ENCODE measurements around the gene DTNBP1. TPM values are rescaled to one million over a fixed set of nuclear protein-coding genes. Genes with fewer than 3 reads are reported as not detected.

The DTNBP1 gene
- total RNA-seq, 2 experiments from 2014 or later: 9.8 to 28.0 TPM

- BruUV-seq (replicated peaks): no TSS peak
- peak; percentile 61 for DNase-seq (ENCODE audit: low spot score)
- TF ChIP-seq EZH2phosphoT487 (IDR thresholded peaks at IDR 0.05; ENCODE audit: borderline replicate concordance, low read depth, low read length) (no peak), CTCF (conservative IDR thresholded peaks at IDR 0.05; ENCODE audit: low read length) (no peak)
- intact Hi-C loops (cut with micrococcal nuclease; ENCODE audit: unreplicated experiment): no loop called here
- Histone ChIP-seq H3K9me2 (ENCODE audit: insufficient read depth, low read length) (no peaks in the 10 kb centered on the region), H3K36me3 (ENCODE audit: insufficient read depth, low read length) (peaks cover 2% of the 10 kb centered on the region; the same call in 1 of the 2 replicates), H3K9me3 (ENCODE audit: low read length) (peaks cover 2% of the 10 kb centered on the region; the same call in 1 of the 2 replicates), H2AFZ (ENCODE audit: low read length) (no peak overlapping the region), H3K4me1 (ENCODE audit: insufficient read depth, low read length, poor library complexity, severe bottlenecking) (peaks cover 44% of the 10 kb centered on the region), H3K27ac (ENCODE audit: low read depth, low read length, poor library complexity, severe bottlenecking) (no peak overlapping the region), H3K4me3 (ENCODE audit: low read depth, low read length, poor library complexity, severe bottlenecking) (no peak overlapping the region), H3K79me2 (ENCODE audit: insufficient read depth, low read depth, low read length) (no peaks in the 10 kb centered on the region), H4K20me1 (ENCODE audit: insufficient read depth, low read length) (no peaks in the 10 kb centered on the region), H3K4me2 (ENCODE audit: low read length) (0 out of 2 replicates have a peak overlapping the region, but pooled peaks have one; percentile 12)
- ChIA-PET CTCF (ENCODE audit: unreplicated experiment) (interaction anchor here (0.6 kb wide), 1 partner anchor 142 kb away, joined by 3 read pairs; no protein-coding TSS in a partner anchor), POLR2A (interaction anchor here (0.5 to 0.7 kb wide), 2 partner anchors 21 to 1051 kb away, joined by 4 to 5 read pairs; no protein-coding TSS in a partner anchor)
These were observed 113.5 kb downstream of the DTNBP1 start for GRCh38 chr6:15549371-15549770.

- H3K9me3 ChIP-seq (ENCODE audit: low read length): peaks cover 9% of the 10 kb centered on the region; the same call in 1 of the 2 replicates
- H3K79me2 ChIP-seq (ENCODE audit: insufficient read depth, low read depth, low read length): no peaks in the 10 kb centered on the region
- H2AFZ ChIP-seq (ENCODE audit: low read length): no peak overlapping the region
- POLR2A ChIA-PET: interaction anchor here (0.6 to 0.7 kb wide), 3 partner anchors 10 to 382 kb away, joined by 3 read pairs; no protein-coding TSS in a partner anchor
- TF ChIP-seq EZH2phosphoT487 (IDR thresholded peaks at IDR 0.05; ENCODE audit: borderline replicate concordance, low read depth, low read length): no peak
- TF ChIP-seq CTCF (conservative IDR thresholded peaks at IDR 0.05; ENCODE audit: low read length): no peak
- peaks cover 5% of the 10 kb centered on the region; the same call in 1 of the 2 replicates for H3K36me3 ChIP-seq (ENCODE audit: insufficient read depth, low read length)
- H3K27ac ChIP-seq (ENCODE audit: low read depth, low read length, poor library complexity, severe bottlenecking): no peak overlapping the region
- no peak for DNase-seq (ENCODE audit: low spot score)
- intact Hi-C loops (cut with micrococcal nuclease; ENCODE audit: unreplicated experiment): no loop called here
- H3K4me3 ChIP-seq (ENCODE audit: low read depth, low read length, poor library complexity, severe bottlenecking): no peak overlapping the region
- CTCF ChIA-PET (ENCODE audit: unreplicated experiment): no interaction called here
- H3K4me2 ChIP-seq (ENCODE audit: low read length): no peak overlapping the region
- BruUV-seq (replicated peaks): no TSS peak
- no peaks in the 10 kb centered on the region for H4K20me1 ChIP-seq (ENCODE audit: insufficient read depth, low read length)
- H3K4me1 ChIP-seq (ENCODE audit: insufficient read depth, low read length, poor library complexity, severe bottlenecking): peaks cover 40% of the 10 kb centered on the region
- H3K9me2 ChIP-seq (ENCODE audit: insufficient read depth, low read length): no peaks in the 10 kb centered on the region
These were observed 115.4 kb downstream of the DTNBP1 start for GRCh38 chr6:15547400-15547799.

GRCh38 chr6:15546591-15546990 lies 116.2 kb downstream of the DTNBP1 start:
- no TSS peak for BruUV-seq (replicated peaks)
- intact Hi-C loops (cut with micrococcal nuclease; ENCODE audit: unreplicated experiment): no loop called here
- CTCF ChIA-PET (ENCODE audit: unreplicated experiment): no interaction called here
- H3K9me2 ChIP-seq (ENCODE audit: insufficient read depth, low read length): no peaks in the 10 kb centered on the region
- POLR2A ChIA-PET: interaction anchor here (0.6 kb wide), 1 partner anchor 11 kb away, joined by 3 read pairs; no protein-coding TSS in a partner anchor
- no peak for DNase-seq (ENCODE audit: low spot score)
- H3K4me3 ChIP-seq (ENCODE audit: low read depth, low read length, poor library complexity, severe bottlenecking): no peak overlapping the region
- H3K9me3 ChIP-seq (ENCODE audit: low read length): peaks cover 9% of the 10 kb centered on the region; the same call in 1 of the 2 replicates
- H3K27ac ChIP-seq (ENCODE audit: low read depth, low read length, poor library complexity, severe bottlenecking): no peak overlapping the region
- no peak for TF ChIP-seq EZH2phosphoT487 (IDR thresholded peaks at IDR 0.05; ENCODE audit: borderline replicate concordance, low read depth, low read length)
- no peak for TF ChIP-seq CTCF (conservative IDR thresholded peaks at IDR 0.05; ENCODE audit: low read length)
- no peak overlapping the region for H2AFZ ChIP-seq (ENCODE audit: low read length)
- peaks cover 32% of the 10 kb centered on the region for H3K4me1 ChIP-seq (ENCODE audit: insufficient read depth, low read length, poor library complexity, severe bottlenecking)
- H3K36me3 ChIP-seq (ENCODE audit: insufficient read depth, low read length): peaks cover 5% of the 10 kb centered on the region; the same call in 1 of the 2 replicates
- H3K79me2 ChIP-seq (ENCODE audit: insufficient read depth, low read depth, low read length): no peaks in the 10 kb centered on the region
- H4K20me1 ChIP-seq (ENCODE audit: insufficient read depth, low read length): no peaks in the 10 kb centered on the region
- H3K4me2 ChIP-seq (ENCODE audit: low read length): no peak overlapping the region

Data from OCI-LY7 (cell line).